Dermis blood vessel endothelial cell (primary cell): ENCODE measurements around the gene CDPF1. TPM values are rescaled to one million over a fixed set of nuclear protein-coding genes. Genes with fewer than 3 reads are reported as not detected.

ENCODE experiments used
- DNase-seq: peaks from one replicate; pipeline ENCODE4 v3.0.0; 2010
- total RNA-seq: library from RNA; depleted of rRNA; stranded (reverse); fragments of >200 nt; gene quantifications from 2 replicates; pipeline ENCODE4 v1.2.3, GENCODE V29; 2014

Gene CDPF1
- total RNA-seq, 1 donor from 2014 or later = 10.6 TPM

GRCh38 chr22:46256358-46256958, 6.4 kb upstream of the CDPF1 start:
- no peak for DNase-seq

GRCh38 chr22:46251816-46252380, 1.8 kb upstream of the CDPF1 start:
- no peak for DNase-seq

GRCh38 chr22:46251266-46251665, 1.2 kb upstream of the CDPF1 start:
- DNase-seq = no peak

DNA sequence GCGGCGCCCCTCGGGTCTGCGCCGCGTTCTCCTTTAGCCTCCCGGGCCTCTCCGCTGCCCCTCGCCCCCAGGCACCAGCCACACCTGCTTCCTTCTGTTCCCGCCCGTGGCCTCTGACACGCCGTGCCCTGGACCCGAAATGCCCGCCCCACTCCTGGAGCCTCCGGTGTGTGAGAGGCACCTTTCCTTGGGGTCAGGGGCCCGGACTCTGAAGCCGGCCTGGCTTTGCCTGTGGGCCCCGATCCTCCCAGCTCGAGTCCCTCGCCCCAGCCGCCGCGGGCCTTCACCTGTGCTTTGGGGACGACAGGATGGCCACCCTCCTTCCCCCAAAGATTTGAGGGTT, 661 bp upstream of the CDPF1 start:
- no peak for DNase-seq

DNA sequence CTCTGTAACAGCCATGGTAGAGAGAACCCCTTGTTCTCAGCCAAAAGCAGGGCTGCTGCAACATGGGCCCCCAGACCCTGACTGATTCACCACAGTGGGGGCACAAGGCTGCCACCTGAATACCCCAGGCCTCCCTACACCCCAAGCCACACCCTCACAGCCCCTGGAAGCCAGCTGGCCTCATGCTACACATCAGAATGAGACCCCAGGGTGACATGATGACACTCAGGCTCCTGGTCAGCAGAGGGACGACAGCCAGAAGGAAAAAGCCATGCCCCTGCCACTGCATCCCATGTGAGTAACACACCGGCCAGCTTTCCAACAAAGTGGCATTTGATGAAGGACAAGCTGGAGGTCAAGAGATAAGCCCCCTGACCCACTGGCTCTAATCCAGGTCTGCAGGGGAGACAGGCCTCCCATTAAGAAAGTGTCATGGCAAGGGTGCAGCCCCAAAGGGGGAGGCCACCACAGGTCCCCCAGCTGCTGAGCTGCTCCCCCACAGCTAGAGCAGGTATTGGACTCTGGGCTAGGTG, 2.6 kb downstream of the CDPF1 start:
- no peak for DNase-seq

DNA sequence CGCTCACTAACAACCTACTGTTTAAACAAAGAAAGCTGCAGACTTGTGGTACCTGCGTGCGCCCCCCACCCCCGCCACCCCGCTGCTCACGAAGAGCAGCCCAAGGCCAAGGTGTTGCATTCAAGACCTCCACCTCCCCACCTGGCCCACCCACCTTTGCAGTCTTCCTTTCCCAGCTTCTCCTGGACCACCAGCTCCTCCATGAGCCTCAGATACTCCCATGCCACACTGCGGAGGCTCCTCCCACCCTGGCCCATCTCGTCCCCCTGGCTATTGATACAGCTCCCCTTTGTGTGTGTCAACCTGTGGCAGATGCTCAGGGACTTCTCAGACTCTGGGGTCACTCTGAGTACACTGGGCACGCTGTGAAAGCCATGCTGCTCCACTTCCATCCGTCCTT, 3.9 kb downstream of the CDPF1 start:
- DNase-seq = no peak

- DNase-seq = peak; percentile 47
Measured at GRCh38 chr22:46245511-46245910, 4.6 kb downstream of the CDPF1 start.

DNA sequence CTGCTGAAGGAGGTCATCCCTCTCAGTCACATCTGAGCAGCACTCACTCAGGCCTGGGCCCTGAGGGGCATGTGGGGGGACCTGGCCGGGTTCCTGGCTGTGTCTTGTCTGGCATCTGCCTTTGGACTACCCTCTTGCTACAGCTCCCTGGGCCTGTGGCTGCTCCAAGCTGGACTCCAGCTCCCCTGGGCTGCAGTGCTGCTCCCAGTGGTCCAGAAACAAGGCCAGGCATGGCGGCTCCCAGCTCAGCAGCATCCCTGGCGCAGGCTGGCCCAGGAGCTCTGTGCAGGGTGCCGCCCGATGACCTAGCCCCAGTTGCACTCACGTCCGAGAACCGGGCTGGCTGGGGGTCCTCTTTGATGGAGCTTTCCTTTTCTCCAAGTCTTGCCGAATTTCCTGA, 5.3 kb downstream of the CDPF1 start:
- DNase-seq = no peak

DNA sequence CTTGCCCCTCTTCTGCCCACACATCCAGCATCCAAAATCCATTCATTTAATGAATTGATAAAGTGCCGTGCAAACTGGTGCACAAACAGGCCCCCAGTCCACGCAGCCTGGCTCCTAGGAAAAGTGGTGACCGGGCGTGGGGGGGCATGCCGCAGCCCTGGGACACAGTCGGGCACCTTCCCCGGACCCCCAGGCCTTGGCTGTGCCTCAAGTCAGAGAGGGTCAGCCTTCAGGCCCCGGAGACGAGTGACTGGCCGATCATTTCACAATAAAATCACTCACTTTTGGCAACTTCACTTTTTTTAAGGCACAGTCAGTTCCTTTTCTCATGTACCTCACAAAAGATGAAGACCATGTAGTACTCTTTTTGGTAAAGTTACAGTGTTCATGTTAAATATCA, 8.0 kb downstream of the CDPF1 start:
- DNase-seq = no peak

DNA sequence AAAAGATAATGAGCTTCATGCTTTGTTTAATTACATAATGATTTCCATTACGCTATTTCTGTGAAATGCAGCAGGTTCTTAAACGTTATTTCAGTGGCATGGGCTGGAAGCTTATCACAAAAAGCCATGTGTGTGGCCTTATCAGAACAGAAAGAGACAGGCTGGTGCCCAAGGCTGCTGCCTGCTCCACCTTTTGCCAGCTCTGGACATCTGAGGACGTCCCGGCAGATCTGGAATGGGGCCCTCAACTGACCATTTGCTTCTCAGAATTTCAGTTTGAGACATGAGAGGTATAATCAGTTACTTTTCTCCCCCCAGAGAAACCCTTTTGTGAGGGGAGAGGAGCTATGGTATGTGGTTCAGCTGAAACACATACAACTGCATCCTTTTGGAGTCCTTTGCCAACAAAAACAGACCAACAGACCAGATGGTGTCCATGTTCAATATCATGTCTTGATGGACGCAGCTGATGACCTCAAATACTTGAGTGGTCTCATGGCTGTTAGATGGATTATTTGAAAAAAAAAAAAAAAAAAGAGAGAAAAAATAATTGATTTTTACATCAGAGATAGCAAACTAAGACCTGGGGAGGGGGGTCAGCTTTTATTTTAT, 8.6 kb downstream of the CDPF1 start:
- DNase-seq = no peak

GRCh38 chr22:46240907-46241306, 9.2 kb downstream of the CDPF1 start:
- no peak for DNase-seq

DNA sequence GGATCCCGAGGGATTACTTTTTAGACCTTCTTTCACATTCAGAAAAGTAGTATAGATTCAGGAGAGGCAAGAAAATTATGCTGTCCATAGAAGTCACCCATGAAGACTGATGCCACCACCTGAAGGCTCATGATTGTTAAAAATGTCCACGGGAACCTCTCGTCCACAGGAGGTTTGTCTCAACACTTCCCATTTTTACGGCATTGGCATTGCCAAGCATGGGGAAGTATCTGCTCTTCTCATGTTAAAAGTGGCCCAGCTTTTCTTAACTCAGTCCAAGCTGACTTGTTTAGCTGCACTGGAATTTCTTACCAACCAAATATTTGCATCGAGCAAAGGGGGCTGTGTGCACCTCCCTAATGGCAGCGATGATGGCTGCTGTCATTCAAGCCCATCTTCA, 9.6 kb downstream of the CDPF1 start:
- no peak for DNase-seq

DNA sequence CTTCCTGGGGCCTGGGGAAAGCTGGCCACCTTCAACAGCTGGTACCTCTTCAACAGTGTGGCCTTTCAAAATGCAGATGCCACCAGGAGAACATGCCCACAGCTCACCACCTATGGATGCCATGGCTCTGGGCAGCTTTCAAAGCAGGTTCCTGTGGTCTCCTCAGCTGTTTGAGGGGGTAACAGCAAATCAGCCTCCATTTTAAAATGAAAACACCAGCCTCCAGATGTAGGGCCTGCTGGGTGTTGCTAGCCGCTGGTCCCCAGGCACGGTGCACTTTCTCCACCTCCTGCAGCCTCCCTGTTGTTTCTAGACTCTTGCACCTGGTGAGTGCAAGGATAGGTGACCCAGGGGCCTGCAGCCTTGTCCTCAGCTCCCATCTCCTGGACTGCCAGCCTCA, 10.0 kb downstream of the CDPF1 start:
- DNase-seq = no peak

GRCh38 chr22:46239261-46240048, 10.6 kb downstream of the CDPF1 start:
- DNase-seq = no peak

GRCh38 chr22:46238541-46238940, 11.6 kb downstream of the CDPF1 start:
- no peak for DNase-seq

- DNase-seq = no peak
Measured at GRCh38 chr22:46237453-46238124, 12.5 kb downstream of the CDPF1 start.

GRCh38 chr22:46234969-46235368, 15.1 kb downstream of the CDPF1 start:
- no peak for DNase-seq

GRCh38 chr22:46233231-46233630, 16.9 kb downstream of the CDPF1 start:
- peak; percentile 65 for DNase-seq

DNA sequence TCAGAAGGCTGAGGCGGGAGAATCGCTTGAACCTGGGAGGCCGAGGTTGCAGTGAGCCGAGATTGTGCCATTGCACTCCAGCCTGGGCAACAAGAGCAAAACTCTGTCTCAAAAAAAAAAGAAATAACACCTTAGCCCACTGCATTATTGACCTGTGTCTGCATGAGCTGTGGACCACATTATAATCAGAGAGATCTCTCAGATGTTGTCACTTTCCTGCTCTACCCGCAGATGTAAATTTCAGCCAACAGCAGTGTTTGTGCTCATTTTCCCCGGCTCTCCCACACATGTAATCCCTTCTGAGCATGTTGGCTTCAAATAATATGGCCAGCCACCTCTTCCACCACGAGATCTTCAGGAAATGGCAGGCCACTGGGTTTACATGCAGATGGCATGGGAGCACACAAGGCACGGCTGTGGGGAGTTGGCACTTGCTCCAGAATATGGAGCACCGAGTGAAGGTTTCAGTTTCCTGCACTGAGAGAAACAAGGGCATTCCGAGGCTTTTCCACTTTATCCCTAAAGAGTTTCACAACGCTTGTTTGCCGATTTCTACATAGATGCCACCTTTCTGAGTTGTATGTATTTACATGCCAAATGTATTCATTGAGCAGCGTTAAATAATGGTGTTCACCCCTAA, 19.7 kb downstream of the CDPF1 start:
- no peak for DNase-seq

GRCh38 chr22:46229701-46230100, 20.4 kb downstream of the CDPF1 start:
- no peak for DNase-seq

DNA sequence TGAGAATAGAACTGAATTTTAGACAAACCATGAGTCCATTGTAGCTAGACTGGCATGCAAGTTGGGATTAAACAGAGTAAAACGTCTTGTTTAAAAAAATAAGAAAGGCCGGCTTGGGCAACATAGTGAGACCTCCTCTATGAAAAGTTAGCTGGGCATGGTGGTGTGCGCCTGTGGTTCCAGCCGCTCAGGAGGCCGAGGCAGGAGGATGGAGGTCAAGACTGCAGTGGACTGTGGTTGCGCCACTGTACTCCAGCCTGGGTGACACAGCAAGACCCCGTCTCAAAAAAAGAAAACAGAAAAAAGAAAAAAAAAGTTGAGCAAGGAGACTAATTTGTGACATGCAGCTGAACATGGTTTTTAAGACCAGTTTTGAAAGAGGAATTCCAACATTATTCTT, 23.5 kb downstream of the CDPF1 start:
- no peak for DNase-seq

DNA sequence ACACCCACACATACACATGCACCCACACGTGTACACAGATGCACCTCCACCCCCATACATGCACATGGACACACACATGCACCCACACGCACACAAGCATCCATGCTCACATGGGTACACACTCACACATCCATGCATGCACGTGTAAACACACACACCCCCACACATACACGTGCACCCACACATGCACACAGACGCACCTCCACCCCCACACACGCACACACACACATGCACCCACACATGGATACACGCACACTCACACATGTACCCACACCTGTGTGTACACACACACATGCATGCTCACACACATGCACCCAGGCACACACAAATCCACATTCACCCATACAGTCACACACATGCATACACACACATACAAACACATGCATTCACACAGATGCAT, 24.5 kb downstream of the CDPF1 start:
- no peak for DNase-seq

DNA sequence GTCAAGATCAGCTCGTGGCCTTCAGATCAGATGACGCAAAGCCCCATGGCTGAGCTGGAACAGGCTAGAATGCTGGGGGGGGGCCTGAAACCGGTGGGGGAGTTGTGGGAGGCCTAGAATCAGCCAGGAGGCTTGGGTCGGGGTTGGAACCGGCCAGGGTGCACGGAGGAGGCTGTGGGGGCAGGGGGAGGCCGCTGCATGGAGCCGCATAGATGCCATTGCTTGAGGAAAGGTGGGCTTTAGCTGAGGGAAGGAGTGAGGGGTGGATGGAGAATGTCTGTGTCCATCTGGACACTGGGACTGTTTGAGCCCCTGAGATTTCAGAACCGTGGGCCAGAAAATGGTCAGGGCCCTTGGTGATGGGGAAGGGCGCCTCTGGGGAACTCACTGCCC, 25.2 kb downstream of the CDPF1 start:
- no peak for DNase-seq
